ENCODE data around the gene CAMK4. TPM values are rescaled to one million over a fixed set of nuclear protein-coding genes. Genes with fewer than 3 reads are reported as not detected.

The CAMK4 gene
- total RNA-seq, 1 experiment from 2014 or later, result 10.6 TPM

DNA sequence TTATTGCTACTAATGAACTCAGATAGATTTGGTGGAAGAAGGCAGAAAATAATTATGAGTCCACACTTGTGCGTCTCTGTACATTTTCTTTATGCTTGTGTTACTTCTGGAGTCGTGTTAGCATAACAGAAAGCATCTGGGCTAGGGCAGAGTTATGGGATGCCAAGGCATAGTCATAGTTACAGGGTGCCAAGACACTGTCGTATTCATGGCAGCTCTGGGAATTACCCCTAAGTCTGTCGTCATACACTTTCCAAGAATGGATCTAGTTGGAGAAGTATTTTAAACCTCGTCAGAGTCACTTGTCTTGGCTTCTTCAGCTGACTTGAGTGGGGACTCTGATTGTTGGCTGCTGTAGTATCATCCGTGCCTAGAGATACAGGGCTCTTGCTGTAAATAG is 27.7 kb downstream of the CAMK4 start:
- POLR2A ChIA-PET, result no interaction called here
- CTCF ChIA-PET, result no interaction called here
- no peak overlapping the region for H3K27ac Mint-ChIP-seq
- no peak overlapping the region for H3K4me3 Mint-ChIP-seq
- H3K36me3 Mint-ChIP-seq, result peaks cover 2% of the 10 kb centered on the region; the same call in 1 of the 2 replicates
- H3K4me1 Mint-ChIP-seq, result no peaks in the 10 kb centered on the region
- no peaks in the 10 kb centered on the region for H3K27me3 Mint-ChIP-seq (ENCODE audit: low read depth)
- peaks cover 3% of the 10 kb centered on the region for H3K9me3 Mint-ChIP-seq
- ATAC-seq (no peak), DNase-seq (ENCODE audit: low spot score) (no peak)
- TF ChIP-seq MXD4 (CRISPR knock-in tag; IDR thresholded peaks at IDR 0.05; ENCODE audit: borderline replicate concordance) (no peak), IRF1 (CRISPR knock-in tag; IDR thresholded peaks at IDR 0.05) (no peak), ZNF423 (CRISPR knock-in tag; IDR thresholded peaks at IDR 0.05) (no peak), GRHL2 (CRISPR knock-in tag; IDR thresholded peaks at IDR 0.05; ENCODE audit: insufficient replicate concordance, severe bottlenecking) (no peak), NFYB (CRISPR knock-in tag; conservative IDR thresholded peaks at IDR 0.05; ENCODE audit: low read depth) (no peak), NR1H2 (CRISPR knock-in tag; IDR thresholded peaks at IDR 0.05) (no peak)
- TF ChIP-seq, protein P1, sequence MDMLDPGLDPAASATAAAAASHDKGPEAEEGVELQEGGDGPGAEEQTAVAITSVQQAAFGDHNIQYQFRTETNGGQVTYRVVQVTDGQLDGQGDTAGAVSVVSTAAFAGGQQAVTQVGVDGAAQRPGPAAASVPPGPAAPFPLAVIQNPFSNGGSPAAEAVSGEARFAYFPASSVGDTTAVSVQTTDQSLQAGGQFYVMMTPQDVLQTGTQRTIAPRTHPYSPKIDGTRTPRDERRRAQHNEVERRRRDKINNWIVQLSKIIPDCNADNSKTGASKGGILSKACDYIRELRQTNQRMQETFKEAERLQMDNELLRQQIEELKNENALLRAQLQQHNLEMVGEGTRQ (CRISPR knock-in tag; IDR thresholded peaks at IDR 0.05), result no peak

GRCh38 chr5:111252799-111253545 is 28.8 kb downstream of the CAMK4 start:
- no peak for ATAC-seq
- CTCF ChIA-PET, result no interaction called here
- no peak overlapping the region for H3K27ac Mint-ChIP-seq
- H3K27me3 Mint-ChIP-seq (ENCODE audit: low read depth), result no peaks in the 10 kb centered on the region
- H3K36me3 Mint-ChIP-seq, result peaks cover 10% of the 10 kb centered on the region; the same call in 1 of the 2 replicates
- H3K4me1 Mint-ChIP-seq, result no peaks in the 10 kb centered on the region
- H3K4me3 Mint-ChIP-seq, result no peak overlapping the region
- no peak for DNase-seq (ENCODE audit: low spot score)
- POLR2A ChIA-PET, result no interaction called here
- H3K9me3 Mint-ChIP-seq, result peaks cover 13% of the 10 kb centered on the region
- TF ChIP-seq, protein P2, sequence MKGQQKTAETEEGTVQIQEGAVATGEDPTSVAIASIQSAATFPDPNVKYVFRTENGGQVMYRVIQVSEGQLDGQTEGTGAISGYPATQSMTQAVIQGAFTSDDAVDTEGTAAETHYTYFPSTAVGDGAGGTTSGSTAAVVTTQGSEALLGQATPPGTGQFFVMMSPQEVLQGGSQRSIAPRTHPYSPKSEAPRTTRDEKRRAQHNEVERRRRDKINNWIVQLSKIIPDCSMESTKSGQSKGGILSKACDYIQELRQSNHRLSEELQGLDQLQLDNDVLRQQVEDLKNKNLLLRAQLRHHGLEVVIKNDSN (CRISPR knock-in tag; IDR thresholded peaks at IDR 0.05), result no peak
- TF ChIP-seq MYBL2 (CRISPR knock-in tag; IDR thresholded peaks at IDR 0.05), result no peak
- no peak for TF ChIP-seq AR (CRISPR knock-in tag; IDR thresholded peaks at IDR 0.05)
- TF ChIP-seq ZNF416 (CRISPR knock-in tag; IDR thresholded peaks at IDR 0.05), result no peak
- no peak for TF ChIP-seq ATF1 (CRISPR knock-in tag; IDR thresholded peaks at IDR 0.05)
- TF ChIP-seq, protein P3, sequence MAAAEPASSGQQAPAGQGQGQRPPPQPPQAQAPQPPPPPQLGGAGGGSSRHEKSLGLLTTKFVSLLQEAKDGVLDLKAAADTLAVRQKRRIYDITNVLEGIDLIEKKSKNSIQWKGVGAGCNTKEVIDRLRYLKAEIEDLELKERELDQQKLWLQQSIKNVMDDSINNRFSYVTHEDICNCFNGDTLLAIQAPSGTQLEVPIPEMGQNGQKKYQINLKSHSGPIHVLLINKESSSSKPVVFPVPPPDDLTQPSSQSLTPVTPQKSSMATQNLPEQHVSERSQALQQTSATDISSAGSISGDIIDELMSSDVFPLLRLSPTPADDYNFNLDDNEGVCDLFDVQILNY (CRISPR knock-in tag; IDR thresholded peaks at IDR 0.05), result no peak
- no peak for TF ChIP-seq MLX (CRISPR knock-in tag; IDR thresholded peaks at IDR 0.05)
- TF ChIP-seq, protein P4, sequence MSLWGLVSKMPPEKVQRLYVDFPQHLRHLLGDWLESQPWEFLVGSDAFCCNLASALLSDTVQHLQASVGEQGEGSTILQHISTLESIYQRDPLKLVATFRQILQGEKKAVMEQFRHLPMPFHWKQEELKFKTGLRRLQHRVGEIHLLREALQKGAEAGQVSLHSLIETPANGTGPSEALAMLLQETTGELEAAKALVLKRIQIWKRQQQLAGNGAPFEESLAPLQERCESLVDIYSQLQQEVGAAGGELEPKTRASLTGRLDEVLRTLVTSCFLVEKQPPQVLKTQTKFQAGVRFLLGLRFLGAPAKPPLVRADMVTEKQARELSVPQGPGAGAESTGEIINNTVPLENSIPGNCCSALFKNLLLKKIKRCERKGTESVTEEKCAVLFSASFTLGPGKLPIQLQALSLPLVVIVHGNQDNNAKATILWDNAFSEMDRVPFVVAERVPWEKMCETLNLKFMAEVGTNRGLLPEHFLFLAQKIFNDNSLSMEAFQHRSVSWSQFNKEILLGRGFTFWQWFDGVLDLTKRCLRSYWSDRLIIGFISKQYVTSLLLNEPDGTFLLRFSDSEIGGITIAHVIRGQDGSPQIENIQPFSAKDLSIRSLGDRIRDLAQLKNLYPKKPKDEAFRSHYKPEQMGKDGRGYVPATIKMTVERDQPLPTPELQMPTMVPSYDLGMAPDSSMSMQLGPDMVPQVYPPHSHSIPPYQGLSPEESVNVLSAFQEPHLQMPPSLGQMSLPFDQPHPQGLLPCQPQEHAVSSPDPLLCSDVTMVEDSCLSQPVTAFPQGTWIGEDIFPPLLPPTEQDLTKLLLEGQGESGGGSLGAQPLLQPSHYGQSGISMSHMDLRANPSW (CRISPR knock-in tag; conservative IDR thresholded peaks at IDR 0.05; ENCODE audit: low read depth), result no peak
- TF ChIP-seq, protein P5, sequence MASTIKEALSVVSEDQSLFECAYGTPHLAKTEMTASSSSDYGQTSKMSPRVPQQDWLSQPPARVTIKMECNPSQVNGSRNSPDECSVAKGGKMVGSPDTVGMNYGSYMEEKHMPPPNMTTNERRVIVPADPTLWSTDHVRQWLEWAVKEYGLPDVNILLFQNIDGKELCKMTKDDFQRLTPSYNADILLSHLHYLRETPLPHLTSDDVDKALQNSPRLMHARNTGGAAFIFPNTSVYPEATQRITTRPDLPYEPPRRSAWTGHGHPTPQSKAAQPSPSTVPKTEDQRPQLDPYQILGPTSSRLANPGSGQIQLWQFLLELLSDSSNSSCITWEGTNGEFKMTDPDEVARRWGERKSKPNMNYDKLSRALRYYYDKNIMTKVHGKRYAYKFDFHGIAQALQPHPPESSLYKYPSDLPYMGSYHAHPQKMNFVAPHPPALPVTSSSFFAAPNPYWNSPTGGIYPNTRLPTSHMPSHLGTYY (CRISPR knock-in tag; IDR thresholded peaks at IDR 0.05), result no peak
- TF ChIP-seq ZNF671 (CRISPR knock-in tag; IDR thresholded peaks at IDR 0.05), result no peak
- TF ChIP-seq HMGA2 (CRISPR knock-in tag; IDR thresholded peaks at IDR 0.05), result no peak
- TF ChIP-seq PRDM15 (CRISPR knock-in tag; IDR thresholded peaks at IDR 0.05), result no peak
- no peak for TF ChIP-seq MXD4 (CRISPR knock-in tag; IDR thresholded peaks at IDR 0.05; ENCODE audit: borderline replicate concordance)
- TF ChIP-seq NFATC4 (CRISPR knock-in tag; IDR thresholded peaks at IDR 0.05), result no peak
